ENCODE measurements around the gene CD2BP2. TPM values are rescaled to one million over a fixed set of nuclear protein-coding genes. Genes with fewer than 3 reads are reported as not detected.

Gene CD2BP2
- total RNA-seq, 1 experiment from 2014 or later: 72.5 TPM

- Histone ChIP-seq H3K4me1 (ENCODE audit: insufficient read depth, low read length, poor library complexity, severe bottlenecking) (peaks cover 13% of the 10 kb centered on the region), H3K9me3 (ENCODE audit: low read depth, low read length, poor library complexity, severe bottlenecking) (no peaks in the 10 kb centered on the region), H3K36me3 (ENCODE audit: insufficient read depth, low read length, poor library complexity, severe bottlenecking) (peaks cover 38% of the 10 kb centered on the region), H3K27ac (ENCODE audit: low read depth, low read length, poor library complexity, severe bottlenecking) (no peak overlapping the region), H3K27me3 (replicated peaks; ENCODE audit: insufficient read depth, low read depth, low read length, poor library complexity) (no peaks in the 10 kb centered on the region), H3K4me3 (ENCODE audit: low read depth, low read length, poor library complexity, severe bottlenecking) (no peak overlapping the region)
- DNase-seq (ENCODE audit: low spot score): no peak
- ChIA-PET CTCF (no interaction called here), POLR2A (ENCODE audit: low non-redundant PET) (no interaction called here)
- TF ChIP-seq CTCF (conservative IDR thresholded peaks at IDR 0.05; ENCODE audit: low read depth, low read length) (no peak), EZH2 (IDR thresholded peaks at IDR 0.05; ENCODE audit: borderline replicate concordance, low read depth, low read length, poor library complexity, severe bottlenecking) (no peak)
- no TSS peak for BruUV-seq (replicated peaks)
- intact Hi-C loops (cut with micrococcal nuclease; ENCODE audit: unreplicated experiment): no loop called here
These were observed 3.3 kb downstream of the CD2BP2 start for GRCh38 chr16:30351586-30352419.

- POLR2A ChIA-PET (ENCODE audit: low non-redundant PET): no interaction called here
- peaks cover 13% of the 10 kb centered on the region for H3K4me1 ChIP-seq (ENCODE audit: insufficient read depth, low read length, poor library complexity, severe bottlenecking)
- BruUV-seq (replicated peaks): no TSS peak
- TF ChIP-seq CTCF (conservative IDR thresholded peaks at IDR 0.05; ENCODE audit: low read depth, low read length): no peak
- no peak for DNase-seq (ENCODE audit: low spot score)
- peaks cover 38% of the 10 kb centered on the region for H3K36me3 ChIP-seq (ENCODE audit: insufficient read depth, low read length, poor library complexity, severe bottlenecking)
- H3K27me3 ChIP-seq (replicated peaks; ENCODE audit: insufficient read depth, low read depth, low read length, poor library complexity): no peaks in the 10 kb centered on the region
- no peak overlapping the region for H3K27ac ChIP-seq (ENCODE audit: low read depth, low read length, poor library complexity, severe bottlenecking)
- intact Hi-C loops (cut with micrococcal nuclease; ENCODE audit: unreplicated experiment): no loop called here
- H3K4me3 ChIP-seq (ENCODE audit: low read depth, low read length, poor library complexity, severe bottlenecking): no peak overlapping the region
- no peaks in the 10 kb centered on the region for H3K9me3 ChIP-seq (ENCODE audit: low read depth, low read length, poor library complexity, severe bottlenecking)
- CTCF ChIA-PET: no interaction called here
These were observed 4.1 kb downstream of the CD2BP2 start for GRCh38 chr16:30351001-30351441.

- Histone ChIP-seq H3K36me3 (ENCODE audit: insufficient read depth, low read length, poor library complexity, severe bottlenecking) (peaks cover 38% of the 10 kb centered on the region), H3K4me3 (ENCODE audit: low read depth, low read length, poor library complexity, severe bottlenecking) (no peak overlapping the region), H3K27me3 (replicated peaks; ENCODE audit: insufficient read depth, low read depth, low read length, poor library complexity) (no peaks in the 10 kb centered on the region), H3K4me1 (ENCODE audit: insufficient read depth, low read length, poor library complexity, severe bottlenecking) (peaks cover 6% of the 10 kb centered on the region), H3K27ac (ENCODE audit: low read depth, low read length, poor library complexity, severe bottlenecking) (no peak overlapping the region), H3K9me3 (ENCODE audit: low read depth, low read length, poor library complexity, severe bottlenecking) (no peaks in the 10 kb centered on the region)
- CTCF ChIA-PET: interaction anchor here (0.6 kb wide), 1 partner anchor 286 kb away, joined by 5 read pairs; no protein-coding TSS in a partner anchor
- TF ChIP-seq EZH2 (IDR thresholded peaks at IDR 0.05; ENCODE audit: borderline replicate concordance, low read depth, low read length, poor library complexity, severe bottlenecking): no peak
- TF ChIP-seq CTCF (conservative IDR thresholded peaks at IDR 0.05; ENCODE audit: low read depth, low read length): no peak
- no TSS peak for BruUV-seq (replicated peaks)
- POLR2A ChIA-PET (ENCODE audit: low non-redundant PET): no interaction called here
- intact Hi-C loops (cut with micrococcal nuclease; ENCODE audit: unreplicated experiment): no loop called here
- DNase-seq (ENCODE audit: low spot score): no peak
These were observed 4.8 kb downstream of the CD2BP2 start for GRCh38 chr16:30350134-30350871.

Data from A673 (cell line).